Measurements from ENCODE around the gene REL.
"Not testable (repeated sequence)": the region's sequence is repeated elsewhere in the genome, so short reads cannot be mapped to it uniquely, and the experiment has no call there.

REL gene

DNA sequence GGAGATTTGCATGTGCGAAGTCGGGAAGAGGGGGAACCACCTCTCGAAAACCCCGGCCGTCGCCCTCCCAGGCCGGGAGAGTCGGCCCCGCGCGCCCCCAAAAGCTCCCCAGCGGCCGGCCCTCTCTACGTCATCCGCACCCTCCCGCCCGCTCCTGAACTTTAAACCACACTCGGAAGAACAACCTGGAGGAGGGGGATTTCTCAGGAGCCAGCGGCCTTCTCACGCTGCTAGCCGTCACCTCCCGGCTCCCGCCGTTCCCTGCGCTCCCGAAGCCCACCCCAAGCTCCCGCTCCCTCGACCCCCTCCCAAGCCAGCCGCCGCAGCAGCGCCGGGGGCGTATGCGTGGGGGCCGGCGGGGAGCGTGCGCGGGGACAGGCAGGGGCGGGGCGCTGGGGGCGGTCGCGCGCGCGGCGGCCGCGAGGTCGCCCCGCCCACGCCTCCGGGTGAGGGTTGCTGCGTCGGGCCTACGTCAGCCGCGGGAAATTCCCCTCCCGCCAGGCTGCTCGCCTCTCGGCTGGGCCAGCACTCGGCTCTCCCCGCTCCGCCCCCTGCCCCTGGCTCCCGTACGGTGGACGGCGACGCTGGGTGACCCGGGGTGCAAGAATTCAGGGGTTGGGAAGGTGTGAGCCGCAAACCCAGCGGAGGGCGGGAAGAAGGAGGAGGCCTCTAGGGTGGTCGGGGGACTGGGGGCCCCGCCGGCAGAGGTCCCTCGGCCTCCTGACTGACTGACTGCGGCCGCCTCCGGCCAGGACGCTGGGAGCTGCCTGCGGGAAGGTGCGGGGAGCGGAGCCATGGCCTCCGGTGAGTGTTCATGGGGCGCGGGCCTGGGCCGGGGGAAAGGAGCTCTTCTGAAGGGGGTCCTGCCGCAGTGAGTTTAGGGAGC lies at the start of gene REL:
REL (plus strand) TSS at position 528 of the 886 bp plus-strand sequence; CDS start at position 795, 267 bp downstream.
- peak; percentile 81 for DNase-seq

DNA sequence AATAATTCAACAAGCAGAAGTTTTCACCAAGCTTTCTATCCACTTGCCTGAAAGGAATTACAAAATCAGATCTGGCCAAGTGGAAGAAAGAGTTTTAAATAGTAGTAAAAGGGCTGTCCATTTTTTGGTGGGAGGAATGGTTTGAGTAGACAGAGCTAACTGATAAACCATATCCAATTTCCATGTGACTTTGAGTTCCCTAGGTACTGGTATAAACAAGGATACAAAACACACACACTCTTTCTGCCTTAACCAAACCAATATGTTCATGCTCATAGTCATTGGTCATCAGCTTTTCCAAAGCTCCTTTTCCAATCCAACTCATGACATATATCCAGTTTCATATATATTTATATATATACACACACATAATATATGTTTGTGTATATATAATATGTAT lies 49.5 kb upstream of the REL start:
- no peak for DNase-seq

DNA sequence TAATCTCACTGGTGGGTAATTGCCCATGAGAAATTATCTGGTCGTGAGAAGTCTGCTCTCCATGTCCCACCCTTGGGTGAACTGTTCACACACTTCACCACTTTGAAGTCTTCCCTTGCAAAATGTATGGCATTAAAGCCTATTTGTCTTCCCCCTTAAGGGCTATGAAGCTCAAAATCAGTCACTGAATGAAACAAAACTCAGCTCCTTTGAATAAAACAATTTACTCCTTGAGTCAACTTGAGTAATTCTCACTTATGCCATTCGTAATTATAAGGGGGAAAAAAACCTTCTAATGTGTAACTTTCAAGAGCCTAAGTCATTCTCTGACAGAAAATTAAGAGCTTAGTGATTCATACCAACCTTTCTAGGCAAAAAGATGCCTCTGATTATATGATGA lies 48.8 kb upstream of the REL start:
- no peak for DNase-seq

DNA sequence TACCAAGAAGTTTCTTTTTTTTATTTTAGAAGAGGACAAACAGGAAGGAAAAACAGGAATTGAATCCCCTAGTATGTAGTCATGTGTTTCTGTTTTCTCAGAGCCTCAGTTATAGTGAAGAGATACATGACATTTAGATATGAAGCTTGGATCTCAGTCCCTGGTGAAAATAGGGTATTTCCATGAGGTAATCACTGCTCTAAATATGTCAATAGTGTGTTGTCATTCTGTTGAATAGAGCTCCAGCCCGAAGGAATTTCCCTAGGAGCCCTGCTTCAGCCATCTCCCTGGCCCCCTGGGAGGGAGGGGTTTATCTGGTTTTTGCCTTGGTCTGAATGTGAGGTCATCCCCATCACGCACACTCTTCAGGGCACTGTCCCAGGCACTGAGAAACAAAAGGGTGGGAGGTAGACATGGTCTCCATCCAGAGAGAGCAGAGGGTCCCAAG lies 47.1 kb upstream of the REL start:
- DNase-seq, result no peak

DNA sequence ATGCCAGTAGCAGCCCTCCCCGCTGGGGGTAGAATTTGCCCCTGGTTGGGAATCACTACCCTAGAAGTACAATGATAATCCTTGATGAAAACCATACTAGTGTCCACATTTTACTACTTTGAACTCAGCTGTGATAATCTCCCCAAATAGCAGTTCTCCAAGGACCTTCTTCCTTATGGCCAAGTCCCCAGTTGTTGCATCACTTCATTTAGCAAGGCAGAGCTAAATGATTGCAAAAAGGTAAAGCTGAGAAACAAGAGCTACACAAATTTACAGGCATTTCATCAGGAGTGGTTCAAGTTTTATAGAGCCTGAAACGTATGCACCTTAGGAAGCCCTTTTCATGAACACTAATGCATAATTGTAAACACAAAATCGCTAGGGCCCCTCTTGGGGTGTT lies 44.9 kb upstream of the REL start:
- no peak for DNase-seq

DNA sequence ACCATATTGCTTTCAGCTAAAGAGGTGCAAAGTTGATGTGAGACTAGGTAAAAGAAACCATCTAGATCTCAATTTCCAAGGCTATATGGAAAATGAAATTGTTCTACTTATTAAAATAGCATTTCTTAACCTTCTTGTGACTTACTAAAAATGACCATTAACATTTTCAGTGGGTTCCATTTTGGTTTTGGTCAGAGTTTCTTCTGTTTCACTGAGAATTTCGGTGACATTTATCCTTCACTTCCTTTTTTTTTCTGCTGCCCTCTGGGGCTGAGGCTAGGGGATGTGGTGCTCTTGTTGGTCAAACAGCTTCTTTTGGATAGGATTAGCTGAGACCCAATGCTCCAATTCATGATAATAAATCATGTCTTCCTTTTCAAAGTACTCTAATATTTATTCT lies 44.3 kb upstream of the REL start:
- no peak for DNase-seq

DNA sequence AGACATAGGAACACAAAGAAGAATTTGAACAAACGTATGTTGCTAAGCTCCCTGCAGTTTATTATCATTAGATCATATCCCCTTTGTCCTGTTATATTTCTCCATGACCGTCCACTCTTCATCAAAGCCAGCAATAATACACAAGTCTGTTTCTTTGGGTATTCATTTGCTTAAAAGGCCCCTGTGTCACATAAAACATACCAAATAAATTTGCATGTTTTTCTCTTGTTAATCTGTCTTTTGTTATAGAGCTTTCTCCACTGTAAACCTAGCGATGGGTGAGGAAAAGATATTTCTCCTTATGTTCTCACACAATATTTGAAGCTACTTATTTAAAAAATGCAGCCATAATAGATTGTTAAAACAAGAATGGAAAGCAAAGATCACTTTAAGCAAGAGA lies 42.9 kb upstream of the REL start:
- no peak for DNase-seq

DNA sequence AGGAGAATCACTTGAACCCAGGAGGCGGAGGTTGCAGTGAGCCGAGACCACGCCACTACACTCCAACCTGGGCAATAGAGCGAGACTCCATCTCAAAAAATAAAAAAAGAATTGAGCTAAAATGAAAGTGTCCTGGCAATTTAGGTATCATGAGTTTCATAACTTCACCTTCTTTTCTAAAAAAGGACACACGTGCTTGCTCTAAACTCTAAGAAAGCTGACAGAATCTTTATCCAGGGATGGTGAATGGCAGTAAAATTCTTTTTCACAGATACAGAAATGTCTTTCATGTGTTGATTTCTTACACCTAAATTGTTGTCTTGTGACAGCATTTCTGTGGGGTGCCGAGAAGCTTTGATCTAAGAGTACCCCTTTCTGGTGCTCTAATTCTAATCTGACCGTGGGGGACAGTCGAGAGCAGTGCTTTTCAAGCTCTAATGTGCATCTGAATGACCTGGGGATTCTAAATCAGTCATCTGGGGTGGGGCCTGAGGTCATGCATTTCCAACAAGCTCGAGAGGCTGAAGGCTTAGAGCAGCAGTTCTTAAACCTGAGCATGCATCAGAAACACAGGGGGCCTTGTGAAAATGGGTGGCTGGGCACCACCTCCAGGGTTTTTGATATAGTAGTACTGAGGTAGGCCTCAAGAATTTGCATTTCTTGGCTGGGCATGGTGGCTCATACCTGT lies 42.1 kb upstream of the REL start:
- DNase-seq, result no peak

DNA sequence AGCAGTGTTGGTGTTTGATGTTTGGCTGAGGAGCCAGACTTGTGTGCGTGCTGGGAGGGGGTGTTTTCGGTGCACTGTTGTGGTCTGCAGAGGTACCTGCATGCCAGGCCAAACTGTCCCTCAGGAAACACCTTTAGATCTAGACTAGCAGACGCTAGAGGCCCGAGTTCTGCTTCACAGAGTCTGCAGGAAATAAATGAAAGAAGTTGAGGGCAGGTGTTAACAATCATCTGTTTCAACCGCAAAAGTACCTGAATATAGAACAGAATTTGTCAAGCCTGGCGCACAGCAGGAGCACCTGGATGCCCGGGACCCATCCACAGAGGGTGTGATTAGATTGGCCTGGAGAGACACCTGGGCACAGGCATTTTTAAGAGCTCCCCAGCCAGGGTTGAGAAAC lies 40.5 kb upstream of the REL start:
- no peak for DNase-seq

DNA sequence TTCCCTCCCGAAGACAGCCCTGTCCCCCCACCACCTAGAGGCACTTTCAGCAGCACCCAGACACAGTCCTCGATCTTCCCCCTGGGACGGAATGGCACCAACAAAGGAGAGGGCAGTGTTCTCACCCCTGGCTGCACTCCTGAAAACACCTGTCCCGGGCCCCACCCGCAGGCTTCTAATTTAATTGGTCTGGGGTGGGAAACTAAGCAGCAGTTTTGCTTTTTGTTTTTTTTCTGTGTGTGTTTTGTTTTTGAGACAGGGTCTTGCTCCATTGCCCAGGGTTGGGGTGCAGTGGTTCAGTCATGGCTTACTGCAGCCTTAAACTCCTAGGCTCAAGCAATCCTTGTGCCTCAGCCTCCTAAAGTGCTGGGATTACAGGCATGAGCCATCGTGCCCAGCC lies 38.4 kb upstream of the REL start:
- no peak for DNase-seq

DNA sequence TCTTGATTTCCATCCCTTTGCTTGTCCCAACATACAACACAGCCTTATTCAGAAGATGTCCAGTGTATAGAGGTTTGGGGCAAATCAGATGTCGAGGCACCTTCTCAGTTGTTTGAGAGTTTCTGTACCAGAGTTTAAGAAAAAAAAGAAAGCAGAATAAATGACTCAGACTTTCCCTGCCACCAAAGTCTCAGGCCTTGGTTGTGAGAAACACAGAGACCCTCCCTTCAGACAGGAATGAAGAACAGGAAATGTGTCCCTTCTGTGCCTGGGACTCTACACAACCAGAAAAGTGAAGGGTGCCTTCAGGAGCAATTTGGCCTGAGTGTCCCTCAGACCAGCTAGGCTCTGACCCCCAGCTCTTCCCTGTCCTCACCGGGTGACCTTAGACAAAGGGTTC lies 37.3 kb upstream of the REL start:
- DNase-seq, result no peak

DNA sequence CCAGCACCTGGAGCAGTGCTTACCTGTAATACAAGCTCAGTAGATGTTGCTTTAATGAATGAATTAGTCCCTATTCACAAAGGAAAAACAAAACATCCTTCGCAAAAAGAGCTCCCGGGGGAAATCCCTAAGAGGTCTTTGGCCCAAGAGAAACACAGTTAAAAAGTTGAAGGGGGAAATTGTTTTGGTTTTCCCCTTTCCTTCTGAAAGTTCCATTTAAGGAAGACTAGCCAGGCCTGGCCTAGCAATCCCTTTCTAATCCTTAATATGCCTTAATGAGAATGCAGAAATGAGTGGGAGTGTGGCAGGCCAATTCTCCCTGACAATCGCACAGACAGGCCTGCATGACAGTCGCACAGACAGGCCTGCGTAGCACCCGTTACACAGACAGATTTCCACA lies 33.5 kb upstream of the REL start:
- DNase-seq, result no peak

DNA sequence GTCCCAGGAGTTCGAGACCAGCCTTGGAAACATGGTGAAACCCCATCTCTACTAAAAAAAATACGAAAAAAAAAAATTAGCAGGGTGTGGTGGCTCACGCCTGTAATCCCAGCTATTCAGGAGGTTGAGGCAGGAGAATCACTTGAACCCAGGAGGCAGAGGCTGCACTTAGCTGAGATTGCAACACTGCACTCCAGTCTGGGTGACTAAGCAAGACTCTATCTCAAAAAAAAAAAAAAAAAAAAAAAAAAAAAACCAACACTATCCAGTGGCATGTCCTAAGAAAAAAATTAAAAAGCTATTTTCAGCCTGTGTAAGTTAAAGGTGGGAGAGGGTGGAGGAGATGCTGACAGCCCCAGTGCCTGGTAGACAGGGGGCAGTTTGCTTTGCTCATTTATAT lies 32.2 kb upstream of the REL start:
- DNase-seq, result no peak

DNA sequence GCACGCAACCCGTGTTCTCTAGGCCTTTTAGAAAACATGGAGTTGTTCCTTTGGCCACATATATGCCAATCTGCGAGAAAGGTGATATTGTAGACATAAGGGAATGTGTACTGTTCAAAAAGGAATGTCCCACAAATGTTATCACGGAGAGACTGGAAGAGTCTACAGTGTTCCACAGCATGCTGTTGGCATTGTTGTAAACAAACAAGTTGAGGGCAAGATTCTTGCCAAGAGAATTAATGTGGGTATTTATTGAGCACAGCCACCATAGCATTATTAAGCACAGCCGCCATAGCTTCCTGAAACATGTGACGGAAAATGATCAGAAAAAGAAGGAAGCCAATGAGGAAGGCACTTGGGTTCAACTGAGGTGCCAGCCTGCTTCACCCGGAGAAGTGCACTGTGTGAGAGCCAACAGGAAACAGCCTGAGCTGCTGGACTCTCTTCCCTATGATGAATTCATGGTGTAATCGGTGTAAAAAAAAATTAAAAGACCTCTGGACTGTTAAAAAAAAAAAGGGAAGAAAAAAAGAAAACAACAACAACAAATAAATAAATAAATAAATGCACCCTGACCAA lies 29.0 kb upstream of the REL start:
- DNase-seq, result no peak

DNA sequence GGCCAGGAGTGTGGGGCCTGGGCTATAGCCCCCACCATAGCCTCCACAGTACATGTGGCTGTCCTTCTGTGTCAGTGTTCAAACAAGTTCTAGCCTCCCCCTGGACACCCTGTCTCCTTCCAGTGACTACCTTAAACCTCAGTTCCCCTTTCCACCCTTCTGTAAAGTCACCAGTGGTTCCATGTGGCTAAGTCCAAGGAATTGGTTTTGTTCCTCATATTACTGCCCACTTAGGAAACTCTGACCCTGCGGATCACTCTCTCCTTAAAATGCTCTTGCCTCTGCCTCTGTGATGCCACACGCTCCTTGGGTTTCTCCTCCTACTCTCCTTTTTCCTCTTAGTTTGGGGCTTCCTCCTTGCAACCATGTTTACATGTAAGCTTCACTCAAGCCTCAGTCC lies 27.8 kb upstream of the REL start:
- no peak for DNase-seq

DNA sequence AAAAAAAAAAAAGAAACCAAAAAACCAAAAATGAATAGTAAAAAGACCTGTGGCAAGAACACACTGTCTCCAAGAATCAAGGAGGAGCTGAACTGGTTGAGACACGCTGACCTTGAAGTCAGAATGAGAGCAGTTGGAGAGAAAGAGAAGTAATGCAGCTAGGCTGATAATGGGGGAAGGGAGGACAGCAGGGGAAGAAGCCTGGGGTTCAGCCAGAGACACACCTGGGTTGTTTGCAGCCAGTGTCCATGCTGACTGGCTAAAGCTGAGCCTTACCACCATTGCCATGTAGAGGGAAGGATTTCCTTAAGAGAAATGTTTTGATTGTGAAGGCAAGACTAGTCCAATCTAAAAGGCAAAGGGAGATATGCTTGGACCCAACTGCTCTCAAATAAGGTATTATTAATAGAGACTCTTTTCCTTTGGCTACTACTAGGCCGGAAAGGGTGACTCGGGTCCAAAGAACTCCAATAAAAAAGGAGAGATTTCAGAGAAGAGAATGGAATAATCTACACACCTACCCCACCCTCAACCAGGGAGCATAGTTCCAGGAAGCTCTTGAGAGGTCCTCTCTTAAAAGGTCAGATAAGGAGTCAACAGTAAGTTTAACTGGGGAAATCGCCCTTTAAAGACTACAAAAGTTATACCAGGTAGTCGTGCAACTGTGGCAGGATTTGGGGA lies 25.2 kb upstream of the REL start:
- DNase-seq, result no peak

DNA sequence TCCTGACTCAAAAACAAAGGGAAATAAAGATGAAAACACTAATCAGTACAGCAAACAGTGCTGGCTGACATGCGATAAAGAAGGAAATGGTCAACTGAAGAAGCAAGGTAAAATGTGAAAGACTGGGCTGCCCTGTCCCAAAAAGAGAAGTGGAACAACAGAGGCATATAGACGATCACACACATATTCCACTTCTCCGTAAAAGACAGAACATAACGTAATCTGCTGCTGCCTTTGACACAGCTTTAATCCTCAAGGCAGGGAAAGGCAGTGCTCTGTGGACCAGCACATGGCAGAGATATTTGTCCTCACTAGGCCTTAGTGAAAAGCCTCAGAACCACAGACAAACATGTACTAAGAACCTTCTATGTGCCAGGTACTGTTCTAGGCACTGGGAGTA lies 24.3 kb upstream of the REL start:
- no peak for DNase-seq

DNA sequence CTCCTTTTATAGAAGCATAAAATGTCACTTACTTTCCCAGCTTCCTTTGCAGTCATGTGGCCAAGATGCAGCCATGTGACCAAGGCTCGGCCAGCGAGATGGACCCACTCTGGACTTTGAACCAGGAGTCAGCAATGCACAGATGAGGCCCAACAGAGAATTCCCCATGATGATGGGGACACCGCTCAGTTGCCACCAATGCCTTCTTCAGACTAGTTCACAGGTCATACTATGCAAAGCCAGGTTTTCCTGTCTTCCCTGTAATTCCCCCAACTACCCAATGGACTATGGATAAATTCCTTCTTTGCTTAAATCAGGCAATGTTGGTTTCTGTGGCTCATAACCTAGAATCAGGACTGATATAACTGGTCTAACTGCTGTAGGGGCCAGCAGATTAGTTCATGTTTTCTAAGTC lies 22.5 kb upstream of the REL start:
- DNase-seq, result no peak

DNA sequence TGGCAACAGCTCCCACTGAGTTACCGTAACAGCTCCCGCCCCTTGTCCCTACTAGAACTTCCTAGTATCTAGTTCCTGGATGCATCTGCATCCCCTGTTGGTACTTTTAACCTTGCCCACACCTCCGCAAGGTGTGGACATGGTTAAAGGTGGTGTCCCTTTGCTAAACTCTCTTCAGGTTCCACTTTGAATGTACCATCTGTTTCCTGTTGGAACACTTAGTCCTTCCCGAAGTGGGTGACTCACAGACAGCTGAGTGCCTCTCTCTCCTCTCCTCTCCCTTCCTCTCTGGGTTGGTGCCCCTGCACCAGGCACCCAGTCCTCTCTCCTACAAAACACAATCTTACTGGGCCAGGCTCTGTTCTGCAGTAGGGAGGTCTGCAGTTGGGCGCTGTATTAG lies 19.6 kb upstream of the REL start:
- peak; percentile 64 for DNase-seq

DNA sequence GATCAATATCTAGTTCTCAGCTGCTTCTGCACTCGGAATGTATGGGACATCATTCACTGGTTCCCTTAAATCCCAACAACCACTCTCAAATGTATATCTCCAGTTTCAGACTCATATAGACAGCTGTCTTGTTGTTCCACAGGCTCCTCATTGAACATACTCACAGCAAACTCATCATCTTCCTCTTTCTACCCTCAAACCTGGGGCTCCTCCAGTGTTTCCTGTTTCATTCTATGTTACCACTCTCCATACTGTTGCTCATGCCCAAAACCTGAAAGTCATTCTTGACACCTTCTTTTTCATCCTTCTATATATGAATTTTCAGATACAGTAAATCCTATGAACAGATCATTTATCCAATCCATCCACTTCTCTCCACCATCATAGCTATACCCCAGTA lies 18.7 kb upstream of the REL start:
- DNase-seq, result no peak

DNA sequence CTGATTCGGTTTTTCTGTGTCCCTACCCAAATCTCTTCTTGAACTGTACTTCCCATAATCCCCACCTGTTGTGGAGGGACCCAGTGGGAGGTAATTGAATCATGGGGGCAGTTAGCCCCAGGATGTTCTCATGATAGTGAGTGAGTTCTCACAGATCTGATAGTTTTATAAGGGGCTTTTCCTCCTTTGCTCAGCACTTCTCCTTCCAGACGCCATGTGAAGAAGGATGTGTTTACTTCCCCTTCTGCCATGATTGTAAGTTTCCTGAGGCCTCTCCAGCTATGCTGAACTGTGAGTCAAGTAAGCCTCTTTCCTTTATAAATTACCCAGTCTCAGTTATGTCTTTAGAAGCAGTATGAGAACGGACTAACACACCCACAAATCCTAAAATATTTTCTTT lies 16.0 kb upstream of the REL start:
- not testable (repeated sequence) for DNase-seq

DNA sequence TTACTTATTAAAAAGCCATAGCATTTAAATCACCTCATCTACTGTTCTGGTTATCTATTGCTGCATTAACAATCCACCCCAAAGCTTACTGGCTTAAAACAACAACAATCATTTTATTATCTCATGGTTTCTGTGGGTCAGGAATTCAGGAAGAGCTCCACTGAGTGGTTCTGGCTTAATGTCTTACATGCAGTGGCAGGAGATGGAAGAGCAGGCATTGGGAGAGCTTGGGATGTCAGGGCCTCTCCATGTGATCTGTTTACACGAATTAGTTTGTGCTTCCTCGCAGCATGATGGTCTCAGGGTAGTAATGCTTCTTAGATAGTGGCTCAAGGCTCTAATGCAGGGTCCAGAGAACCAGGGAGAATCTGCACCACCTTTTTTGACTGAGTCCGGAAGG lies 14.4 kb upstream of the REL start:
- DNase-seq, result no peak

DNA sequence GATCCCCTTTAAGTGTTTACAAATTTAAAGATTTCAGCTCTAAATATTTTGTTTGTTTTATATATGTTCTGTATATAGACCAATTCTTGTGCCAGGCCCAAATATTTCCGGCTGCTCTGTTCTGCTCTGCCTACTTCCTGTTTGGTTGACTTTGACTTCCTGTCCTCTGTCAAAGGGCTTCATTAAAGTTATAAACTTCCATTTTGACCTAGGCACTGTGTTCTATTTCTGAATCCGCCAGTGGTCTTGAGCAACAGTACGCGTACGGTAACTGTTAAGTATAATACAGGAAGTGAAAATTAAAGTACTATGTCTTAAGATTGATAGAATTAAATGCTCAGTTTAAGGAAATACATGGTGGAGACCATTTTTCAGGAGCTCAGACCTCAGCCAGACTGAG lies 13.5 kb upstream of the REL start:
- DNase-seq, result no peak
